K562 (cell line): Measurements from ENCODE around the gene HCST. TPM values are rescaled to one million over a fixed set of nuclear protein-coding genes. Genes with fewer than 3 reads are reported as not detected.

ENCODE experiments used
- ATAC-seq: fragments of 200-7000 bp; cut with Tn5 transposase; 3 replicates; pipeline ENCODE4 v1.9.1; 2020; ENCODE audit warnings: moderate library complexity
- BruUV-seq: library from RNA; stranded (reverse); fragments of 400-500 nt; replicated peaks from 2 replicates; lab custom pipeline; 2021; lab: Mats Ljungman, UMichigan
- CTCF ChIA-PET: fragments of 300-600 bp; formaldehyde crosslinking; extraction: SDS; loops from one replicate; lab custom pipeline; 2021; ENCODE audit warnings: low intra/inter-chr PET ratio; lab: Yijun Ruan, JAX
- POLR2A ChIA-PET: fragments of 300-600, 350-650 bp; sonication (Branson Sonifier 250); formaldehyde crosslinking; extraction: SDS; loops from one replicate; lab custom pipeline; 2021; ENCODE audit warnings: antibody characterized with exemption, inconsistent platforms; lab: Yijun Ruan, JAX
- DNase-seq, 4 experiments: peaks; one replicate each; pipeline versions ENCODE4 v3.0.0 to v3.0.0-alpha.2; 2011 to 2018; ENCODE audit warnings: low spot score in 3 of 4, mixed read lengths in 3 of 4; ENCODE audit errors: extremely low read depth in 1 of 4
- FAIRE-seq: peaks from 2 replicates; lab custom pipeline; 2011; peaks lifted over from hg19 to GRCh38; lab: Jason Lieb, UNC
- H2AFZ ChIP-seq: 2 replicates; pipeline ENCODE4 v1.6.0; 2011; ENCODE audit warnings: low read depth, low read length, control low read depth, inconsistent platforms
- H3K27ac ChIP-seq: fragments of 200-600 bp; 3 replicates; pipeline ENCODE4 v1.8.0; 2011; ENCODE audit warnings: low read depth, mild to moderate bottlenecking, control low read depth, inconsistent platforms, low read length, moderate library complexity, mixed read lengths; ENCODE audit errors: extremely low read depth
- H3K27me3 ChIP-seq, 2 experiments: fragments of 300-600 bp in 1 of 2; 2 replicates in 1 of 2; 3 replicates in 1 of 2; pipeline versions ENCODE4 v1.6.0 to v1.8.0; 2011; ENCODE audit warnings: inconsistent platforms in 2 of 2, low read length in 2 of 2, mild to moderate bottlenecking in 1 of 2, mixed read lengths in 1 of 2, moderate library complexity in 1 of 2; ENCODE audit not compliant: control insufficient read depth in 2 of 2, insufficient read depth in 2 of 2
- H3K36me3 ChIP-seq: fragments of 300-600 bp; 3 replicates; pipeline ENCODE4 v1.8.0; 2011; ENCODE audit warnings: mild to moderate bottlenecking, low read length, inconsistent platforms; ENCODE audit not compliant: control insufficient read depth, insufficient read depth
- H3K4me1 ChIP-seq, 2 experiments: fragments of 200-600 bp in 1 of 2; replicated peaks in 1 of 2; 2 replicates in 1 of 2; 3 replicates in 1 of 2; pipeline versions ENCODE4 v1.5.1 to v1.8.0; 2011; ENCODE audit warnings: inconsistent platforms in 2 of 2, low read length in 2 of 2, mild to moderate bottlenecking in 1 of 2, mixed read lengths in 1 of 2, moderate library complexity in 1 of 2; ENCODE audit not compliant: control insufficient read depth in 2 of 2, insufficient read depth in 2 of 2
- H3K4me2 ChIP-seq: 2 replicates; pipeline ENCODE4 v1.6.1; 2011; ENCODE audit warnings: low read length, control low read depth, inconsistent platforms, mixed read lengths; ENCODE audit not compliant: insufficient read depth
- H3K4me3 ChIP-seq: fragments of 200-600 bp; sonication (generic), shearing (Covaris generic); 2 replicates; pipeline ENCODE4 v1.5.1; 2016; ENCODE audit warnings: control low read depth, inconsistent platforms
- H3K79me2 ChIP-seq: fragments of 200-600 bp; 3 replicates; pipeline ENCODE4 v1.8.0; 2011; ENCODE audit warnings: low read length, inconsistent platforms; ENCODE audit not compliant: control insufficient read depth, insufficient read depth
- H3K9ac ChIP-seq, 2 experiments: 2 replicates each; pipeline versions ENCODE4 v1.6.0 to v1.6.1; 2011; ENCODE audit warnings: low read depth in 2 of 2, low read length in 2 of 2, control low read depth in 1 of 2, inconsistent platforms in 1 of 2, mild to moderate bottlenecking in 1 of 2, mixed read lengths in 1 of 2; ENCODE audit not compliant: insufficient read depth in 1 of 2
- H3K9me1 ChIP-seq: one replicate; pipeline ENCODE4 v1.6.0; 2011; ENCODE audit warnings: inconsistent platforms, mild to moderate bottlenecking, low read length, moderate library complexity; ENCODE audit not compliant: control insufficient read depth, insufficient read depth
- H3K9me3 ChIP-seq: replicated peaks from 2 replicates; pipeline ENCODE4 v1.5.1; 2011; ENCODE audit warnings: low read depth, low read length, inconsistent platforms; ENCODE audit not compliant: control insufficient read depth, insufficient read depth
- H4K20me1 ChIP-seq: replicated peaks from 2 replicates; pipeline ENCODE4 v1.6.1; 2011; ENCODE audit warnings: low read length, inconsistent platforms, mixed read lengths; ENCODE audit not compliant: control insufficient read depth, insufficient read depth
- BCOR ChIP-seq: fragments of 450-650 bp; IDR thresholded peaks from 2 replicates; pipeline ENCODE4 v1.6.1; 2016
- DLX4 ChIP-seq: fragments of 250-450 bp; sonication (Bioruptor Pico); IDR thresholded peaks from 2 replicates; pipeline ENCODE4 v1.6.1; 2021; ENCODE audit warnings: mild to moderate bottlenecking
- ESRRA ChIP-seq: fragments of 450-650 bp; IDR thresholded peaks from 2 replicates; pipeline ENCODE4 v1.6.1; 2014; ENCODE audit warnings: low read depth, mild to moderate bottlenecking, moderate library complexity, borderline replicate concordance
- KDM1A ChIP-seq, 2 experiments: fragments of 450-650 bp; IDR thresholded peaks; 2 replicates each; pipeline ENCODE4 v1.6.1; 2016; ENCODE audit warnings: mild to moderate bottlenecking in 2 of 2
- MAX ChIP-seq: sonication (generic); formaldehyde crosslinking; IDR thresholded peaks from 2 replicates; pipeline ENCODE4 v1.9.0; 2022; ENCODE audit warnings: mild to moderate bottlenecking, missing genetic modification reagents
- NR2C1 ChIP-seq, 2 experiments: fragments of 450-650 bp; IDR thresholded peaks; 2 replicates each; pipeline ENCODE4 v1.6.1; 2017; ENCODE audit warnings: mild to moderate bottlenecking in 2 of 2, antibody characterized with exemption in 1 of 2, inconsistent platforms in 1 of 2, missing compliant biosample characterization in 1 of 2, missing genetic modification characterization in 1 of 2
- NR2C2 ChIP-seq, 2 experiments: fragments of 200-800 bp in 1 of 2; sonication (Bioruptor generic) in 1 of 2; sonication (generic) in 1 of 2; formaldehyde crosslinking in 1 of 2; IDR thresholded peaks; 2 replicates each; pipeline versions ENCODE4 v1.6.1 to v1.8.0; 2016 to 2022; ENCODE audit warnings: mild to moderate bottlenecking in 1 of 2, missing compliant biosample characterization in 1 of 2, missing genetic modification characterization in 1 of 2, missing genetic modification reagents in 1 of 2
- POLR2G ChIP-seq: fragments of 200-400 bp; formaldehyde crosslinking; IDR thresholded peaks from 2 replicates; pipeline ENCODE4 v1.6.1; 2017; ENCODE audit warnings: low read depth, mild to moderate bottlenecking, antibody characterized with exemption, low read length, moderate library complexity
- RBFOX2 ChIP-seq: fragments of 200-400 bp; formaldehyde crosslinking; IDR thresholded peaks from 2 replicates; pipeline ENCODE4 v1.6.1; 2017; ENCODE audit warnings: low read depth, mild to moderate bottlenecking, low read length, moderate library complexity
- ZBTB7A ChIP-seq: IDR thresholded peaks from 2 replicates; pipeline ENCODE4 v1.6.1; 2011; ENCODE audit warnings: low read depth, mild to moderate bottlenecking, low read length, moderate library complexity, borderline replicate concordance; ENCODE audit not compliant: control insufficient read depth
- WGBS: fragments of 100-300 bp; shearing (Covaris generic); methylation state at CpG from one replicate; pipeline ENCODE4 v1.1.6; 2016; ENCODE audit warnings: low coverage, mixed read lengths; ENCODE audit not compliant: insufficient coverage; ENCODE audit errors: missing lambda C conversion rate; 5-methylcytosine and 5-hydroxymethylcytosine counted together
- in situ Hi-C: fragments of 300-500 bp; cut with MboI; formaldehyde crosslinking; loops from 4 replicates; pipeline ENCODE4 v1.15.0; 2018; ENCODE audit warnings: inconsistent platforms, mixed read lengths
- intact Hi-C: fragments of 100-400 bp; cut with micrococcal nuclease; formaldehyde crosslinking; loops from 2 replicates; pipeline ENCODE4 v1.14.2; 2022
- polyA plus RNA-seq, 8 experiments: library from polyadenylated mRNA; depleted of rRNA in 4 of 8; stranded (reverse) in 5 of 8; unstranded in 3 of 8; fragments of >200 nt; fragmentation: Nextera tagmentation in 2 of 8; fragmentation: Illumina TruSeq in 1 of 8; extraction: Ambion mirVana in 2 of 8; extraction: Trizol in 1 of 8; gene quantifications; 2 replicates each; pipeline versions ENCODE4 v1.2.1 to v1.2.3, GENCODE V29; 2011 to 2014; ENCODE audit warnings: inconsistent platforms in 1 of 8, missing spikeins in 1 of 8
- total RNA-seq, 7 experiments: library from RNA; depleted of rRNA in 6 of 7; stranded (reverse); fragments of >200 nt in 6 of 7; fragmentation: Illumina TruSeq in 2 of 7; extraction: Trizol in 2 of 7; gene quantifications; 2 replicates each; pipeline versions ENCODE4 v1.2.1 to v1.2.3, GENCODE V29; 2011 to 2021; ENCODE audit warnings: low replicate concordance in 1 of 7

HCST gene
- total and polyA plus RNA-seq, 9 of the 15 experiments (the other 6 are each of a cell fraction or from before 2014, with no cell fraction given), result 0.29 to 1.9 (median 0.95) TPM; not detected in 2

- intact Hi-C loops (no loop called here), in situ Hi-C loops (loop anchor here (5.0 kb wide), 1 partner anchor 43 kb away; no protein-coding TSS in a partner anchor)
- FAIRE-seq, result no peak
- no peak overlapping the region for H3K4me2 ChIP-seq
- H3K9ac ChIP-seq, result no peak overlapping the region
- no peaks in the 10 kb centered on the region for H3K9me3 ChIP-seq
- peaks cover 38% of the 10 kb centered on the region; the same call in 2 of the 3 replicates for H3K36me3 ChIP-seq
- ChIA-PET POLR2A (no interaction called here), CTCF (no interaction called here)
- no peaks in the 10 kb centered on the region for H3K27me3 ChIP-seq
- no TSS peak for BruUV-seq
- no peak for DNase-seq
- no peak overlapping the region for H3K4me3 ChIP-seq
- no peaks in the 10 kb centered on the region for H3K79me2 ChIP-seq
- H3K27ac ChIP-seq, result no peak overlapping the region
- no peaks in the 10 kb centered on the region for H3K9me1 ChIP-seq
- no peak overlapping the region for H2AFZ ChIP-seq
- peaks cover 0 to 5% of the 10 kb centered on the region in 2 experiments; a peak in 1 of 5 replicates for H3K4me1 ChIP-seq
- 93% methylated on average over 16 of the region's 18 CpGs for WGBS
- peak; percentile 65; the same call in 1 of the 2 replicates for TF ChIP-seq ESRRA
- peak; percentile 47 for TF ChIP-seq POLR2G
- no peak for TF ChIP-seq DLX4
- TF ChIP-seq BCOR, result no peak
- peak; percentile 85; the same call in 1 of the 2 replicates for TF ChIP-seq NR2C2 (CRISPR knock-in tag; IDR thresholded peaks at IDR 0.05)
- TF ChIP-seq NR2C2 (tag; IDR thresholded peaks at IDR 0.05), result peak; percentile 84
- peak; percentile 20; the same call in 1 of the 2 replicates for TF ChIP-seq MAX
- TF ChIP-seq ZBTB7A, result peak; percentile 39; the same call in 1 of the 2 replicates
- TF ChIP-seq KDM1A (IDR thresholded peaks at IDR 0.05), result 0 out of 4 replicates have a peak, but pooled peaks of 1 of the 2 experiments have one; percentile 13
- TF ChIP-seq NR2C1 (IDR thresholded peaks at IDR 0.05), result peak; percentile 93
- TF ChIP-seq NR2C1 (tag; IDR thresholded peaks at IDR 0.05), result peak; percentile 92
- TF ChIP-seq RBFOX2, result 0 out of 2 replicates have a peak, but pooled peaks have one; percentile 15
- no peaks in the 10 kb centered on the region for H4K20me1 ChIP-seq
- no peak for ATAC-seq
Measured at GRCh38 chr19:35889370-35890112, 12.8 kb upstream of the HCST start.
